Nephron (organoid): ENCODE results near the gene LIPA.

Source experiments
- H3K27ac Mint-ChIP-seq, 3 experiments: 2 replicates each; pipeline ENCODE4 v1.8.0; 2020; ENCODE audit warnings: mixed read lengths in 3 of 3, mild to moderate bottlenecking in 2 of 3, moderate library complexity in 1 of 3
- H3K27me3 Mint-ChIP-seq: 2 replicates; pipeline ENCODE4 v1.8.0; 2021; ENCODE audit warnings: low read depth, mild to moderate bottlenecking, moderate library complexity, mixed read lengths
- H3K36me3 Mint-ChIP-seq: 2 replicates; pipeline ENCODE4 v1.8.0; 2020; ENCODE audit warnings: low read depth, mixed read lengths
- H3K4me1 Mint-ChIP-seq: 2 replicates; pipeline ENCODE4 v1.8.0; 2020; ENCODE audit warnings: mixed read lengths
- H3K4me3 Mint-ChIP-seq, 3 experiments: 2 replicates each; pipeline ENCODE4 v1.8.0; 2020; ENCODE audit warnings: mild to moderate bottlenecking in 3 of 3, mixed read lengths in 3 of 3, moderate library complexity in 2 of 3
- H3K9me3 Mint-ChIP-seq: 2 replicates; pipeline ENCODE4 v1.8.0; 2020; ENCODE audit warnings: mixed read lengths
- CTCF ChIP-seq, 3 experiments: fragments of 200-600 bp; sonication (generic); IDR thresholded peaks; one replicate each; pipeline ENCODE4 v1.5.0; 2021; ENCODE audit warnings: antibody characterized with exemption in 3 of 3; ENCODE audit not compliant: unreplicated experiment in 3 of 3

Gene LIPA

GRCh38 chr10:89241486-89242344, 9.9 kb downstream of the LIPA start:
- H3K27ac Mint-ChIP-seq, result peak overlapping the region in 1 of 3 experiments; percentile 61
- H3K4me3 Mint-ChIP-seq, result no peak overlapping the region
- H3K27me3 Mint-ChIP-seq, result no peaks in the 10 kb centered on the region
- H3K36me3 Mint-ChIP-seq, result no peaks in the 10 kb centered on the region
- H3K9me3 Mint-ChIP-seq, result no peaks in the 10 kb centered on the region
- H3K4me1 Mint-ChIP-seq, result peaks cover 4% of the 10 kb centered on the region
- TF ChIP-seq CTCF (IDR thresholded peaks at IDR 0.05; ENCODE audit: unreplicated experiment in 3 of 3), result no peak

- H3K4me3 Mint-ChIP-seq, result no peak overlapping the region
Measured at GRCh38 chr10:89241026-89241425, 10.5 kb downstream of the LIPA start.

GRCh38 chr10:89240519-89240918, 11.1 kb downstream of the LIPA start:
- H3K4me1 Mint-ChIP-seq, result peaks cover 4% of the 10 kb centered on the region
- no peaks in the 10 kb centered on the region for H3K36me3 Mint-ChIP-seq
- no peaks in the 10 kb centered on the region for H3K27me3 Mint-ChIP-seq
- no peak overlapping the region for H3K4me3 Mint-ChIP-seq
- H3K27ac Mint-ChIP-seq, result peak overlapping the region in 1 of 3 experiments; percentile 65
- H3K9me3 Mint-ChIP-seq, result no peaks in the 10 kb centered on the region
- TF ChIP-seq CTCF (IDR thresholded peaks at IDR 0.05; ENCODE audit: unreplicated experiment in 3 of 3), result no peak

More at GRCh38 chr10:89241026-89241425, 10.5 kb downstream of the LIPA start:
- H3K4me1 Mint-ChIP-seq, result peaks cover 4% of the 10 kb centered on the region
- TF ChIP-seq CTCF (IDR thresholded peaks at IDR 0.05; ENCODE audit: unreplicated experiment in 3 of 3), result no peak
- no peaks in the 10 kb centered on the region for H3K36me3 Mint-ChIP-seq
- no peaks in the 10 kb centered on the region for H3K27me3 Mint-ChIP-seq
- no peaks in the 10 kb centered on the region for H3K9me3 Mint-ChIP-seq
- peak overlapping the region in 1 of 3 experiments; percentile 65 for H3K27ac Mint-ChIP-seq

- H3K4me1 Mint-ChIP-seq, result peaks cover 4% of the 10 kb centered on the region
- no peak overlapping the region for H3K4me3 Mint-ChIP-seq
- H3K27me3 Mint-ChIP-seq, result no peaks in the 10 kb centered on the region
- H3K9me3 Mint-ChIP-seq, result no peaks in the 10 kb centered on the region
- H3K27ac Mint-ChIP-seq, result no peak overlapping the region
- TF ChIP-seq CTCF (IDR thresholded peaks at IDR 0.05; ENCODE audit: unreplicated experiment in 3 of 3), result no peak
- H3K36me3 Mint-ChIP-seq, result no peaks in the 10 kb centered on the region
Measured at GRCh38 chr10:89238956-89239644, 12.5 kb downstream of the LIPA start.

- Mint-ChIP-seq H3K27me3 (no peaks in the 10 kb centered on the region), H3K4me3 (no peak overlapping the region), H3K4me1 (peaks cover 3% of the 10 kb centered on the region), H3K9me3 (no peaks in the 10 kb centered on the region), H3K36me3 (no peaks in the 10 kb centered on the region), H3K27ac (no peak overlapping the region)
- TF ChIP-seq CTCF (IDR thresholded peaks at IDR 0.05; ENCODE audit: unreplicated experiment in 3 of 3), result no peak
Measured at GRCh38 chr10:89237849-89238248, 13.7 kb downstream of the LIPA start.
